Keratinocyte (primary cell): Measurements from ENCODE around the gene THAP3. TPM values are rescaled to one million over a fixed set of nuclear protein-coding genes. Genes with fewer than 3 reads are reported as not detected.

ENCODE experiments used
- DNase-seq: peaks from one replicate; pipeline ENCODE4 v3.0.0-alpha.2; 2011; ENCODE audit warnings: low read depth, missing footprints, low spot score
- FAIRE-seq: peaks from 2 replicates; lab custom pipeline; 2011; peaks lifted over from hg19 to GRCh38; lab: Jason Lieb, UNC
- H2AFZ ChIP-seq: 2 replicates; pipeline ENCODE4 v1.6.0; 2012; ENCODE audit warnings: low read length, control low read depth, inconsistent platforms; ENCODE audit not compliant: control insufficient read depth
- H3K27ac ChIP-seq: 2 replicates; pipeline ENCODE4 v1.5.1; 2011; ENCODE audit warnings: low read length; ENCODE audit not compliant: control insufficient read depth, insufficient read depth
- H3K27me3 ChIP-seq: 3 replicates; pipeline ENCODE4 v1.6.0; 2011; ENCODE audit warnings: low read length; ENCODE audit not compliant: control insufficient read depth, insufficient read depth; ENCODE audit errors: extremely low read depth
- H3K36me3 ChIP-seq, 2 experiments: 2 replicates in 1 of 2; 3 replicates in 1 of 2; pipeline ENCODE4 v1.5.1; 2011; ENCODE audit warnings: low read length in 2 of 2, mild to moderate bottlenecking in 1 of 2; ENCODE audit not compliant: control insufficient read depth in 2 of 2, insufficient read depth in 2 of 2; ENCODE audit errors: extremely low read depth in 1 of 2
- H3K4me1 ChIP-seq: 3 replicates; pipeline ENCODE4 v1.5.1; 2011; ENCODE audit warnings: low read length; ENCODE audit not compliant: control insufficient read depth, insufficient read depth; ENCODE audit errors: extremely low read depth
- H3K4me2 ChIP-seq: 3 replicates; pipeline ENCODE4 v1.6.0; 2011; ENCODE audit warnings: low read depth, low read length; ENCODE audit not compliant: control insufficient read depth, insufficient read depth; ENCODE audit errors: extremely low read depth
- H3K4me3 ChIP-seq, 3 experiments: fragments of 200-600 bp in 1 of 3; sonication (generic) in 1 of 3; 2 replicates in 2 of 3; 3 replicates in 1 of 3; pipeline ENCODE4 v1.5.1; 2011 to 2016; ENCODE audit warnings: low read length in 3 of 3, mild to moderate bottlenecking in 3 of 3, control low read depth in 2 of 3, inconsistent platforms in 1 of 3, low read depth in 1 of 3, mixed read lengths in 1 of 3, mixed run types in 1 of 3, moderate library complexity in 1 of 3; ENCODE audit not compliant: control insufficient read depth in 2 of 3, insufficient read depth in 2 of 3; ENCODE audit errors: extremely low read depth in 1 of 3
- H3K79me2 ChIP-seq: 2 replicates; pipeline ENCODE4 v1.6.0; 2012; ENCODE audit warnings: low read length; ENCODE audit not compliant: control insufficient read depth, insufficient read depth
- H3K9ac ChIP-seq: 3 replicates; pipeline ENCODE4 v1.6.0; 2011; ENCODE audit warnings: low read length; ENCODE audit not compliant: control insufficient read depth, insufficient read depth; ENCODE audit errors: extremely low read depth
- H3K9me1 ChIP-seq: 3 replicates; pipeline ENCODE4 v1.6.0; 2011; ENCODE audit warnings: low read length; ENCODE audit not compliant: control insufficient read depth, insufficient read depth; ENCODE audit errors: extremely low read depth
- H3K9me3 ChIP-seq: 2 replicates; pipeline ENCODE4 v1.5.1; 2012; ENCODE audit warnings: low read depth, low read length; ENCODE audit not compliant: control insufficient read depth
- H4K20me1 ChIP-seq: 3 replicates; pipeline ENCODE4 v1.6.0; 2011; ENCODE audit warnings: low read length; ENCODE audit not compliant: control insufficient read depth, insufficient read depth; ENCODE audit errors: extremely low read depth
- CTCF ChIP-seq, 3 experiments: IDR thresholded peaks in 1 of 3; conservative IDR thresholded peaks in 1 of 3; optimal IDR thresholded peaks in 1 of 3; 2 replicates in 2 of 3; 3 replicates in 1 of 3; pipeline versions ENCODE3 to v1.5.1; 2011; ENCODE audit warnings: low read length in 3 of 3, mild to moderate bottlenecking in 3 of 3, moderate library complexity in 2 of 3, control low read depth in 1 of 3, inconsistent platforms in 1 of 3; ENCODE audit not compliant: insufficient read depth in 2 of 3; ENCODE audit errors: extremely low read depth in 1 of 3
- EZH2 ChIP-seq: IDR thresholded peaks from one replicate; pipeline ENCODE4 v1.6.1; 2012; ENCODE audit warnings: inconsistent platforms, mild to moderate bottlenecking, low read length, moderate library complexity
- dilution Hi-C: fragments of 300-500 bp; cut with MboI; formaldehyde crosslinking; loops from one replicate; pipeline ENCODE4 v1.7.0; 2020; ENCODE audit warnings: low sequenced_read_pairs; ENCODE audit not compliant: extremely low pct_ligation_motif_present
- polyA plus RNA-seq, 5 experiments: library from polyadenylated mRNA; depleted of rRNA in 3 of 5; stranded (reverse) in 3 of 5; stranded (forward) in 1 of 5; unstranded in 1 of 5; fragments of >200 nt; gene quantifications; 1 replicate in 1 of 5; 2 replicates in 3 of 5; 3 replicates in 1 of 5; pipeline versions ENCODE4 v1.2.1 to v1.2.3, GENCODE V29; 2011 to 2012; ENCODE audit warnings: missing spikeins in 2 of 5, low read depth in 1 of 5, low replicate concordance in 1 of 5

THAP3 gene
- polyA plus RNA-seq, 1 donor (not counting 4 experiments of a cell fraction or from before 2014, with no cell fraction given): 5.1 TPM

- H3K27ac ChIP-seq: no peak overlapping the region
- H3K9me1 ChIP-seq: no peaks in the 10 kb centered on the region
- no peaks in the 10 kb centered on the region for H3K4me1 ChIP-seq
- peaks cover 12 to 21% of the 10 kb centered on the region in 2 experiments for H3K36me3 ChIP-seq
- no peaks in the 10 kb centered on the region for H3K9me3 ChIP-seq
- no peak overlapping the region for H3K9ac ChIP-seq
- no peak overlapping the region for H3K4me2 ChIP-seq
- FAIRE-seq: no peak
- no peak overlapping the region for H2AFZ ChIP-seq
- DNase-seq: no peak
- dilution Hi-C loops: no loop called here
- H3K27me3 ChIP-seq: no peaks in the 10 kb centered on the region
- no peaks in the 10 kb centered on the region for H4K20me1 ChIP-seq
- TF ChIP-seq CTCF (optimal IDR thresholded peaks at IDR 0.05 in 1 of 3, IDR thresholded peaks at IDR 0.05 in 1 of 3, conservative IDR thresholded peaks at IDR 0.05 in 1 of 3; ENCODE audit: extremely low read depth in 1 of 3, insufficient read depth in 2 of 3, low read length in 3 of 3): no peak
- TF ChIP-seq EZH2: no peak
- H3K4me3 ChIP-seq: no peak overlapping the region
- peaks cover 4% of the 10 kb centered on the region for H3K79me2 ChIP-seq
Observed at GRCh38 chr1:6667139-6667538, 42.5 kb downstream of the THAP3 start.

GRCh38 chr1:6668503-6668902, 43.8 kb downstream of the THAP3 start:
- no peak overlapping the region for H2AFZ ChIP-seq
- FAIRE-seq: no peak
- H3K4me2 ChIP-seq: no peak overlapping the region
- peaks cover 2% of the 10 kb centered on the region for H3K79me2 ChIP-seq
- dilution Hi-C loops: no loop called here
- no peak for DNase-seq
- H3K27ac ChIP-seq: no peak overlapping the region
- H3K36me3 ChIP-seq: peaks cover 13 to 21% of the 10 kb centered on the region in 2 experiments
- H3K4me1 ChIP-seq: no peaks in the 10 kb centered on the region
- no peaks in the 10 kb centered on the region for H3K9me1 ChIP-seq
- H3K9me3 ChIP-seq: no peaks in the 10 kb centered on the region
- H4K20me1 ChIP-seq: no peaks in the 10 kb centered on the region
- no peaks in the 10 kb centered on the region for H3K27me3 ChIP-seq
- H3K9ac ChIP-seq: no peak overlapping the region
- TF ChIP-seq EZH2 (no peak), CTCF (optimal IDR thresholded peaks at IDR 0.05 in 1 of 3, IDR thresholded peaks at IDR 0.05 in 1 of 3, conservative IDR thresholded peaks at IDR 0.05 in 1 of 3; ENCODE audit: extremely low read depth in 1 of 3, insufficient read depth in 2 of 3, low read length in 3 of 3) (no peak)
- no peak overlapping the region for H3K4me3 ChIP-seq
